HG03558 (cell line): ENCODE measurements around the gene MAP4K5.
A peak's percentile ranks its signal among the peaks of the same experiment; 100 is the strongest.
"Not testable (repeated sequence)": the region's sequence is repeated elsewhere in the genome, so short reads cannot be mapped to it uniquely, and the experiment has no call there.

Source experiments
- ATAC-seq: cut with Tn5 transposase; IDR thresholded peaks from one replicate; pipeline ENCODE4 v1.9.1; 2021; ENCODE audit warnings: moderate number of reproducible peaks; ENCODE audit not compliant: unreplicated experiment; ENCODE audit errors: extremely low read depth

Gene MAP4K5

GRCh38 chr14:50532502-50533240, at the start of gene MAP4K5:
Gene MAP4K5 (minus strand): TSS chr14:50532569. CDS start chr14:50532049, 520 bp downstream.
- peak; percentile 88 for ATAC-seq

DNA sequence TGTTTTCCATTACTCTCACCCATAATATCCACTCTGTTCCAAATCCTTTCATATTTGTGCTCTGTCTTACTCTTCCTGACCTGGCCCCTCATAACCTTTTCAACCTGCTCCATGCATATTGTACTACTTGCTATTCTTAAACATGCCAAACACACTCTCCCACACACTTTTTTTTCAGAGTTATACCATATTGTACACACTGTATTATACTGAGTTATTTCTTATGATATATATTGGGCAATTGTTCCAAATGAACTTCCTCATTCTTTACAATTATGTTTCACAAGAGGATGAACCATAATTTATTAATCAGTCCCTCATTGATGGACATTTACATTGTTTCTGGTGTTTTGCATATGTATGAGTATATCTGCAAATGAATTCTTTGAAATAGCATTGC, 46.1 kb upstream of the MAP4K5 start:
- no peak for ATAC-seq

GRCh38 chr14:50577982-50578381, 45.6 kb upstream of the MAP4K5 start:
- no peak for ATAC-seq

DNA sequence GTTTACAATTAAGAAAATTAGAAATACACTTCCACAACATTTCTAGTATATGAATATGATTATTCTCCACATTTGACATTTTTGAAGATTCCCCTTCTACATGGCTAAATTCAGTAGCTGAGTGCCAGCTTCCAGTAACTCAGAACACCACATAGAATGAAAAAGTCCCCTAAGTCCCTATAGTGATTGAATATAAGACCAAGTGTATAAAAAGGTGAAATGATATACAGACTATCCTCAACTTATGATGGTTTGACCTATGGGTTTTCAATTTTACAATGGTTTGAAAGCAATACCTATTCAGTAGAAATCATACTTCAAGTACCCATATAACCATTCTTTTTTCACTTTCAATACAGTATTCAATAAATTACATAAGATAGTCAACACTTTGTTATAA, 43.4 kb upstream of the MAP4K5 start:
- no peak for ATAC-seq

GRCh38 chr14:50573862-50574261, 41.5 kb upstream of the MAP4K5 start:
- no peak for ATAC-seq

DNA sequence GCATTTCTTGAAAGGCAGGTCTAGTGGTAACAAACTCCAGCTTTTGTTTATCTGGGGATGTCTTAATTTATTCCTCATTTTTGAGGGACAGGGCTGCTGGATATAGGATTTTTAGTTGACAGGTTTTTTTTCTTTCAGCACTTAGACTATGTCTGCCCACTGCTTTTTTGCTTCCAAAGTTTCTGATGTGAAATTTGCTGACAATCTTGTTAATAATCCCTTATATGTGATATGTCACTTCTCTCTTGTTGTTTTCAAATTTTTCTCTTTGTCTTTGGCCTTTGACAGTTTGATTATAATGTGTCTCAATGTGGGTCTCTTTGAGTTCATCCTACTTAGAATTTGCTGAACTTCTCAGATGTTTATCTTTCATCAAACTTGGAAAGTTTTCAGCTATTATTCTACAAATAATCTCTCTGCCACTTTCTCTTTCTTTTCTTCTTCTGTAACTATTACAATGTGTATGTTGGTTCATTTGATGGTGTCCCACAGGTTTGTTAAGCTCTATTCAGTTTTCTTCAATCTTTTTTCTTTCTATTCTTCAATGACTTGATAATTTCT, 37.4 kb upstream of the MAP4K5 start:
- no peak for ATAC-seq

GRCh38 chr14:50562841-50563240, 30.5 kb upstream of the MAP4K5 start:
- no peak for ATAC-seq

DNA sequence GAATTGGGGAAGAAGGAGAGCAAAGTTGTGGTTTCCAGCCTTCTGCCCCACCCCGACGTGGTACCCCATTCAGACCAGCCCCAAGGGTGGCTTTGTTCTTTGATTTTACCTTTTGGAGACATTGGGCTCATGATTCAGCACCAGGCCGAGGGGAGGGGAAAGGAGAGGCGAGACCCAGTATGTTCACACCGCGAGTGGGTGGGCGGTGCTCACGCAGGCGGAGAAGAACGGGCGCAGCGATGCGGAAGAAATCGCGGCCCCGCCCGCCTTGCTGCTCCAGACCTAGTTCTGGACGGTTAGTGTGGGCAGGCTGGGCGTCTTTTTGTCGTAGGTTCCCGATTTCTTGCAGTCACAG, 28.5 kb upstream of the MAP4K5 start:
- no peak for ATAC-seq

- no peak for ATAC-seq
Measured at GRCh38 chr14:50559990-50560930, 27.9 kb upstream of the MAP4K5 start, which contains the start of gene ATL1. Gene ATL1 (plus strand): TSS chr14:50560145. CDS start chr14:50560266, 121 bp downstream.

DNA sequence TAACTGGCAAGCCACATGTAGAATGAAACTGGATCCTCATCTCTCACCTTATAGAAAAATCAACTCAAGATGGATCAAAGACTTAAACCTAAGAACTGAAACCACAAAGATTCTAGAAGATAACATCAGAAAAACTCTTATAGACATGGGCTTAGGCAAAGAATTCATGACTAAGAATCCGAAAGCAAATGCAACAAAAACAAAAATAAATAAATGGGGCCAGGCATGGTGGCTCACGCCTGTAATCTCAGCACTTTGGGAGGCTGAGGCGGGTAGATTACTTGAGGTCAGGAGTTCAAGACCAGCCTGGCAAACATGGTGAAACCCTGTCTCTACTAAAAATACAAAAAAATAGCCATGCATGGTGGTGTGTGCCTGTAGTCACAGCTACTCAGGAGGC, 20.4 kb upstream of the MAP4K5 start:
- not testable (repeated sequence) for ATAC-seq

GRCh38 chr14:50551877-50552276, 19.5 kb upstream of the MAP4K5 start:
- ATAC-seq: no peak

- no peak for ATAC-seq
Measured at GRCh38 chr14:50550294-50550693, 17.9 kb upstream of the MAP4K5 start.

DNA sequence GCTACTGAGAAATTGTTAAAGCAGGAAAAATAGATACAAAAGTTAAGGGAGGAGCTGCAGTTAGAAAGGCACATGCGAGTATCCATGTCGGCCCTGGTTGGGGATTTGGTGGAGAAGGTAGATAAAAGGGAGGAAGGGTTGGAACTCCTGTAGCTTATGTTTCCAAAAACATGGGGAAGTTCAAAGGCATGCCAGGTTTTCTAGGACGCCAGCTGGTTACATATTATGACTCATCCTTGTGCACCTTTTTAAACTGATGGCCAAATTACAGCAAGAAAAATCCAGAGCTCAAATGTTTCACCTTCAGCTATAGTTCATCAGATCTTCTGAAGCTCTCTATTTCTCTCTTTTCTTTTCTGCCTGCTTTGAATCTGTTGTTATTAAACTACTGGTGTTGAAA, 13.2 kb upstream of the MAP4K5 start:
- ATAC-seq: no peak

GRCh38 chr14:50544911-50545310, 12.5 kb upstream of the MAP4K5 start:
- ATAC-seq: no peak

DNA sequence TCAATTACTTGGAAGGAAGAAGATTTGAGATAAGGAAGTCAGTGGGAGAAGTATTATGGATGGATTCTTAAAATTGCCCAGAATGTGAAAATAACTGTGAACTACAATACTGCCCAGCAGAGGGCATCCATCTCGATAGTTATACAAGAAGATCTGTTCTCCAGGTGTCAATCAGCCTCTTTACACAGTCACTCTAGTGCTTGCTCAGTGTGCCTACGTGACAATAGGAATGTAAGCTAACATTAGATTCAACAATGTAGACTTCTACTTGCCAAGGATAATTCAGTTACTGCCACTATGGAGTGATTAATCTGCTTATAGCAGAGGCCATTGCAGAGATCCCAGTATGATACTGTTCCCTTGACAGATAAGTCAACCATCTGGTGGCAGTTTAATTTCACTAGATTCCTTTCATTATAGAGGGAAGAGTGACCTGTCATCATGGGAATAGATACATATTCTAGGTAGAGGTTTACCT, 10.6 kb upstream of the MAP4K5 start:
- ATAC-seq: peak; percentile 68

DNA sequence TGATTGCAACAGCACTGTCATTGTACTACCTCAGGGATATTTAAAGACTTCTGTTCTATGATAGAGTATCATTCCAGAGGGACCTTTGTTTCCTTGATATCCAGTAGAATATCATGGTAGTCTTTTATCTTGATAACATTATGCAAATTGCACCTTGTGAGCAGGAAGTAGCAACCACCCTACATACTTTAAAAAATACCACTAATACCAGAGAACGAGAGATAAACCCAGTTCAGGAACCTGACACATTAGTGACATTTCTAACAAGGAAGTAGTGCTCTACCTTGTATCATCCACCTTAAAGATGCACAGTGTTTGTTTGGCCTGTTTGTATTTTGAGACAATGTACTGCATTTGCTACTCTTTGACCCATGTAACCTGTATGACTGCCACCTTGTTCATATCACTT, 8.8 kb upstream of the MAP4K5 start:
- ATAC-seq: no peak

GRCh38 chr14:50539051-50539450, 6.7 kb upstream of the MAP4K5 start:
- ATAC-seq: no peak

GRCh38 chr14:50538034-50538433, 5.7 kb upstream of the MAP4K5 start:
- ATAC-seq: not testable (repeated sequence)

DNA sequence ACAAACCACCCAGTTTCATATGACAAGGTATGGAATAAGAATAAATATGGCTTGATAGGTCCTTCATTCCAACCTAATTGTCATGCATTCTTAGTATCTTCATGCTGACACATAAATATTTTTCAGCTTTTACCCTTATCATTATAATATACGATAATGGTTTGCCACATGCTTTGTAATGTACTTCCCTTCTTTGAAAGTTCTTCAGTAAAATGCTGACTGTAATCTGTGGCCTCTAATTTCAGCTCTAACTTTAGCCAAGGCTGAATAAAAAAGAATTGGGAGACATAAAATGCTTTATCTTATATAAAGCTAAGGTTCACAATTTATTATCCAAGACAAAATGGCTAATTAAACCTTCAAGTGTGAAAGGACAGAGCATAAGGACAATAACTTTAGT, 2.6 kb upstream of the MAP4K5 start:
- no peak for ATAC-seq

DNA sequence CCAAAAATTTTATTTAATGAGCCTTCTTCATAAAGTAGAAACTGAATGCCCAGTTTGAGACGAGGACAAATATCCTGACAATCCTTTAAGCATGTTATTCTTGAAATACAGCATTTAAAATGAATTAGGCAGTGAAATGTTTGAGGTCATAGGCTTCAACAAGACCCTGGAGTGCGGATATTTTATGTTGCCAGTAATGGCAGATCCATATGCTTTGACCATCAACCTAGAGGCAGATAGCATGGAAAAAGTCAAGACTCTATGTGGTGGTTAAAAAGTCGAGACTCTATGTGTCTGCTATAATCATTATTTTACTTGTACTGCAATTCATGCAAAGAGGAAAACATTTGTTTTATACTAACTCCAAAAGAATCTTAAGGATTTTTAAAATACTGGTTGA, 2.0 kb upstream of the MAP4K5 start:
- no peak for ATAC-seq

GRCh38 chr14:50533806-50534205, 1.4 kb upstream of the MAP4K5 start:
- ATAC-seq: no peak
